HG02623 (cell line): ENCODE data around the gene CAMTA1.

Source experiments
- ATAC-seq: cut with Tn5 transposase; IDR thresholded peaks from one replicate; pipeline ENCODE4 v1.9.1; 2021; ENCODE audit warnings: moderate library complexity; ENCODE audit not compliant: unreplicated experiment

CAMTA1 gene

GRCh38 chr1:7455796-7456721 lies 670.8 kb downstream of the CAMTA1 start:
- no peak for ATAC-seq

- no peak for ATAC-seq
Observed at GRCh38 chr1:7456722-7457082, 671.4 kb downstream of the CAMTA1 start.

GRCh38 chr1:7457811-7458210 lies 672.6 kb downstream of the CAMTA1 start:
- no peak for ATAC-seq

GRCh38 chr1:7458946-7459345 lies 673.7 kb downstream of the CAMTA1 start:
- no peak for ATAC-seq

- ATAC-seq = no peak
Observed at GRCh38 chr1:7459914-7460313, 674.7 kb downstream of the CAMTA1 start.

- no peak for ATAC-seq
Observed at GRCh38 chr1:7460807-7461206, 675.6 kb downstream of the CAMTA1 start.

GRCh38 chr1:7462617-7463016 lies 677.4 kb downstream of the CAMTA1 start:
- ATAC-seq = no peak

- no peak for ATAC-seq
Observed at GRCh38 chr1:7463526-7463925, 678.3 kb downstream of the CAMTA1 start.

GRCh38 chr1:7464736-7465135 lies 679.5 kb downstream of the CAMTA1 start:
- no peak for ATAC-seq

GRCh38 chr1:7467476-7468175 lies 682.4 kb downstream of the CAMTA1 start:
- no peak for ATAC-seq

GRCh38 chr1:7468248-7468647 lies 683.0 kb downstream of the CAMTA1 start:
- no peak for ATAC-seq

GRCh38 chr1:7469255-7469938 lies 684.1 kb downstream of the CAMTA1 start:
- ATAC-seq = no peak

- ATAC-seq = no peak
Observed at GRCh38 chr1:7470904-7471638, 685.8 kb downstream of the CAMTA1 start.

GRCh38 chr1:7471836-7472235 lies 686.6 kb downstream of the CAMTA1 start:
- ATAC-seq = no peak

GRCh38 chr1:7473223-7474142 lies 688.2 kb downstream of the CAMTA1 start:
- ATAC-seq = no peak

- ATAC-seq = no peak
Observed at GRCh38 chr1:7474143-7474490, 688.9 kb downstream of the CAMTA1 start.

GRCh38 chr1:7474786-7475502 lies 689.7 kb downstream of the CAMTA1 start:
- ATAC-seq = no peak

GRCh38 chr1:7475691-7476090 lies 690.4 kb downstream of the CAMTA1 start:
- no peak for ATAC-seq

GRCh38 chr1:7476402-7476801 lies 691.1 kb downstream of the CAMTA1 start:
- ATAC-seq = no peak
